Endothelial cell of umbilical vein (primary cell): ENCODE measurements around the gene CPNE9. TPM values are rescaled to one million over a fixed set of nuclear protein-coding genes. Genes with fewer than 3 reads are reported as not detected.

Source experiments
- BruUV-seq: library from RNA; stranded (reverse); fragments of 400-500 nt; replicated peaks from 2 replicates; lab custom pipeline; 2021; lab: Mats Ljungman, UMichigan
- CTCF ChIA-PET: fragments of 300-600, 350-600 bp; sonication (Branson Sonifier 250); formaldehyde crosslinking; loops from one replicate; lab custom pipeline; 2021; ENCODE audit warnings: antibody characterized with exemption, inconsistent platforms; lab: Charles Lee
- POLR2A ChIA-PET: fragments of 300-600, 350-600 bp; sonication (Branson Sonifier 250); formaldehyde crosslinking; loops from one replicate; lab custom pipeline; 2021; ENCODE audit warnings: antibody characterized with exemption, inconsistent platforms; lab: Charles Lee
- DNase-seq: peaks from one replicate; pipeline ENCODE4 v3.0.0-alpha.2; 2011; ENCODE audit warnings: low read depth, low spot score
- FAIRE-seq: peaks from 2 replicates; lab custom pipeline; 2011; peaks lifted over from hg19 to GRCh38; lab: Jason Lieb, UNC
- H2AFZ ChIP-seq: 2 replicates; pipeline ENCODE4 v1.6.0; 2012; ENCODE audit warnings: low read depth, low read length, control low read depth, inconsistent platforms
- H3K27ac ChIP-seq: 2 replicates; pipeline ENCODE4 v1.5.1; 2011; ENCODE audit warnings: low read depth, mild to moderate bottlenecking, control low read depth, low read length, moderate library complexity; ENCODE audit not compliant: insufficient read depth
- H3K27me3 ChIP-seq, 2 experiments: 2 replicates each; pipeline versions ENCODE4 v1.6.0 to v1.6.1; 2011; ENCODE audit warnings: low read length in 2 of 2, mixed read lengths in 1 of 2; ENCODE audit not compliant: control insufficient read depth in 2 of 2, insufficient read depth in 2 of 2
- H3K36me3 ChIP-seq, 2 experiments: 2 replicates in 1 of 2; 3 replicates in 1 of 2; pipeline ENCODE4 v1.5.1; 2011; ENCODE audit warnings: low read length in 2 of 2, mild to moderate bottlenecking in 1 of 2, moderate library complexity in 1 of 2; ENCODE audit not compliant: control insufficient read depth in 2 of 2, insufficient read depth in 2 of 2; ENCODE audit errors: extremely low read depth in 1 of 2
- H3K4me1 ChIP-seq: 3 replicates; pipeline ENCODE4 v1.5.1; 2011; ENCODE audit warnings: mild to moderate bottlenecking, low read length; ENCODE audit not compliant: control insufficient read depth, insufficient read depth; ENCODE audit errors: extremely low read depth
- H3K4me2 ChIP-seq: 2 replicates; pipeline ENCODE4 v1.6.1; 2011; ENCODE audit warnings: low read length, control low read depth, mixed read lengths; ENCODE audit not compliant: insufficient read depth
- H3K4me3 ChIP-seq, 3 experiments: fragments of 200-600 bp in 1 of 3; sonication (generic), shearing (Covaris generic) in 1 of 3; replicated peaks in 1 of 3; 2 replicates each; pipeline ENCODE4 v1.5.1; 2011 to 2016; ENCODE audit warnings: control low read depth in 3 of 3, low read length in 3 of 3, mild to moderate bottlenecking in 2 of 3, inconsistent platforms in 1 of 3, low read depth in 1 of 3, moderate library complexity in 1 of 3; ENCODE audit not compliant: insufficient read depth in 1 of 3
- H3K79me2 ChIP-seq: 2 replicates; pipeline ENCODE4 v1.6.0; 2012; ENCODE audit warnings: low read length, inconsistent platforms; ENCODE audit not compliant: control insufficient read depth, insufficient read depth
- H3K9ac ChIP-seq: replicated peaks from 2 replicates; pipeline ENCODE3; 2011; ENCODE audit warnings: low read length, control low read depth; ENCODE audit not compliant: insufficient read depth; ENCODE audit errors: extremely low read depth
- H3K9me1 ChIP-seq: replicated peaks from 3 replicates; pipeline ENCODE4 v1.6.0; 2011; ENCODE audit warnings: mild to moderate bottlenecking, low read length; ENCODE audit not compliant: control insufficient read depth, insufficient read depth; ENCODE audit errors: extremely low read depth
- H3K9me3 ChIP-seq: replicated peaks from 2 replicates; pipeline ENCODE4 v1.5.1; 2012; ENCODE audit warnings: low read length, inconsistent platforms; ENCODE audit not compliant: control insufficient read depth, insufficient read depth
- H4K20me1 ChIP-seq: replicated peaks from 2 replicates; pipeline ENCODE3; 2011; ENCODE audit warnings: mild to moderate bottlenecking, low read length; ENCODE audit not compliant: control insufficient read depth, insufficient read depth; ENCODE audit errors: extremely low read depth
- EZH2 ChIP-seq: IDR thresholded peaks from 2 replicates; pipeline ENCODE4 v1.6.1; 2012; ENCODE audit warnings: borderline replicate concordance, low read depth, mild to moderate bottlenecking, moderate library complexity, low read length, inconsistent platforms; ENCODE audit not compliant: severe bottlenecking
- FOS ChIP-seq: IDR thresholded peaks from 2 replicates; pipeline ENCODE4 v1.6.1; 2011; ENCODE audit warnings: mild to moderate bottlenecking, low read length, moderate library complexity, borderline replicate concordance; ENCODE audit not compliant: insufficient read depth
- GATA2 ChIP-seq: IDR thresholded peaks from 2 replicates; pipeline ENCODE4 v1.7.0; 2011; ENCODE audit warnings: low read depth, mild to moderate bottlenecking, moderate library complexity, mixed read lengths, low read length; ENCODE audit not compliant: insufficient read length, insufficient read depth
- JUN ChIP-seq: IDR thresholded peaks from 2 replicates; pipeline ENCODE4 v1.6.1; 2011; ENCODE audit warnings: borderline replicate concordance, low read depth; ENCODE audit not compliant: insufficient read length, insufficient read depth
- MAX ChIP-seq: IDR thresholded peaks from 2 replicates; pipeline ENCODE4 v1.6.1; 2011; ENCODE audit not compliant: insufficient read depth, insufficient read length
- MYC ChIP-seq: IDR thresholded peaks from one replicate; pipeline ENCODE4 v1.6.1; 2011; ENCODE audit warnings: mild to moderate bottlenecking, low read depth, low read length
- POLR2A ChIP-seq: IDR thresholded peaks from 2 replicates; pipeline ENCODE4 v1.6.1; 2012; ENCODE audit warnings: low read depth, mild to moderate bottlenecking, control low read depth, low read length
- POLR2AphosphoS5 ChIP-seq: IDR thresholded peaks from 2 replicates; pipeline ENCODE4 v1.6.1; 2012; ENCODE audit warnings: low read depth, mild to moderate bottlenecking, control low read depth, low read length, moderate library complexity; ENCODE audit not compliant: insufficient read depth
- dilution Hi-C: fragments of 300-500 bp; cut with MboI; formaldehyde crosslinking; loops from one replicate; pipeline ENCODE4 v1.15.0; 2019; ENCODE audit warnings: low sequenced_read_pairs; ENCODE audit not compliant: extremely low pct_ligation_motif_present
- intact Hi-C: fragments of 100-400 bp; cut with micrococcal nuclease; formaldehyde crosslinking; loops from one replicate; pipeline ENCODE4 v1.10.0; 2022
- polyA plus RNA-seq, 4 experiments: library from polyadenylated mRNA; depleted of rRNA in 3 of 4; stranded (reverse) in 3 of 4; unstranded in 1 of 4; fragments of >200 nt; gene quantifications; 2 replicates each; pipeline versions ENCODE4 v1.2.1 to v1.2.3, GENCODE V29; 2011 to 2012; ENCODE audit warnings: missing spikeins in 1 of 4
- total RNA-seq: library from RNA; stranded (reverse); gene quantifications from 2 replicates; pipeline ENCODE4 v1.2.3, GENCODE V29; 2021
- TF ChIP-seq, protein P1 (sequence below), 2 donors: IDR thresholded peaks; 1 replicate in 1 of 2; 2 replicates in 1 of 2; pipeline ENCODE4 v1.5.1; 2011; ENCODE audit warnings: low read length in 2 of 2, mild to moderate bottlenecking in 2 of 2, moderate library complexity in 2 of 2, control low read depth in 1 of 2, inconsistent platforms in 1 of 2, low read depth in 1 of 2; ENCODE audit not compliant: insufficient read depth in 1 of 2; ENCODE audit errors: extremely low read depth in 1 of 2

The CPNE9 gene
- total and polyA plus RNA-seq, 2 donors (not counting 3 experiments of a cell fraction or from before 2014, with no cell fraction given), result not detected

- H3K4me1 ChIP-seq, result peaks cover 15% of the 10 kb centered on the region
- H3K79me2 ChIP-seq, result no peaks in the 10 kb centered on the region
- FAIRE-seq (no peak), DNase-seq (no peak)
- no peaks in the 10 kb centered on the region for H4K20me1 ChIP-seq
- no peak overlapping the region for H3K9ac ChIP-seq
- H2AFZ ChIP-seq, result no peak overlapping the region
- intact Hi-C loops, result no loop called here
- no TSS peak for BruUV-seq
- ChIA-PET CTCF (no interaction called here), POLR2A (no interaction called here)
- H3K4me3 ChIP-seq, result no peak overlapping the region
- peaks cover 19 to 24% of the 10 kb centered on the region in 2 experiments for H3K36me3 ChIP-seq
- no peaks in the 10 kb centered on the region for H3K9me3 ChIP-seq
- no peak for TF ChIP-seq MYC
- no peak for TF ChIP-seq GATA2
- no peak for TF ChIP-seq MAX
- no peak for TF ChIP-seq EZH2
- TF ChIP-seq FOS, result no peak
- TF ChIP-seq JUN, result no peak
- TF ChIP-seq, protein P1, sequence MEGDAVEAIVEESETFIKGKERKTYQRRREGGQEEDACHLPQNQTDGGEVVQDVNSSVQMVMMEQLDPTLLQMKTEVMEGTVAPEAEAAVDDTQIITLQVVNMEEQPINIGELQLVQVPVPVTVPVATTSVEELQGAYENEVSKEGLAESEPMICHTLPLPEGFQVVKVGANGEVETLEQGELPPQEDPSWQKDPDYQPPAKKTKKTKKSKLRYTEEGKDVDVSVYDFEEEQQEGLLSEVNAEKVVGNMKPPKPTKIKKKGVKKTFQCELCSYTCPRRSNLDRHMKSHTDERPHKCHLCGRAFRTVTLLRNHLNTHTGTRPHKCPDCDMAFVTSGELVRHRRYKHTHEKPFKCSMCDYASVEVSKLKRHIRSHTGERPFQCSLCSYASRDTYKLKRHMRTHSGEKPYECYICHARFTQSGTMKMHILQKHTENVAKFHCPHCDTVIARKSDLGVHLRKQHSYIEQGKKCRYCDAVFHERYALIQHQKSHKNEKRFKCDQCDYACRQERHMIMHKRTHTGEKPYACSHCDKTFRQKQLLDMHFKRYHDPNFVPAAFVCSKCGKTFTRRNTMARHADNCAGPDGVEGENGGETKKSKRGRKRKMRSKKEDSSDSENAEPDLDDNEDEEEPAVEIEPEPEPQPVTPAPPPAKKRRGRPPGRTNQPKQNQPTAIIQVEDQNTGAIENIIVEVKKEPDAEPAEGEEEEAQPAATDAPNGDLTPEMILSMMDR (IDR thresholded peaks at IDR 0.05; ENCODE audit: extremely low read depth in 1 of 2, insufficient read depth in 1 of 2, low read depth in 1 of 2, low read length in 2 of 2), result no peak
- no peak for TF ChIP-seq POLR2AphosphoS5
- no peak for TF ChIP-seq POLR2A
- H3K27ac ChIP-seq, result no peak overlapping the region
- no peak overlapping the region for H3K4me2 ChIP-seq
- dilution Hi-C loops, result no loop called here
- no peaks in the 10 kb centered on the region for H3K27me3 ChIP-seq
- no peaks in the 10 kb centered on the region for H3K9me1 ChIP-seq
These were observed 30.6 kb upstream of the CPNE9 start for GRCh38 chr3:9673082-9673481.
